ENCODE measurements around the gene ANKLE1. TPM values are rescaled to one million over a fixed set of nuclear protein-coding genes. Genes with fewer than 3 reads are reported as not detected.

ANKLE1 gene
- total RNA-seq, 2 donors from 2014 or later = 4.6 to 9.9 TPM

- H3K27ac Mint-ChIP-seq = peak within 1 kb of the TSS; percentile 74
- Histone ChIP-seq H3K4me1 (ENCODE audit: control insufficient read depth, insufficient read depth, low read length) (peaks cover 7% of the 10 kb centered on the region), H3K9me3 (ENCODE audit: control insufficient read depth, low read length) (no peaks in the 10 kb centered on the region), H3K27me3 (ENCODE audit: control insufficient read depth, insufficient read depth, low read length, poor library complexity, severe bottlenecking) (no peaks in the 10 kb centered on the region), H3K27ac (ENCODE audit: low read depth, low read length) (peak within 1 kb of the TSS; percentile 81), H3K9ac (ENCODE audit: extremely low read depth, low read length, poor library complexity, severe bottlenecking) (peak within 1 kb of the TSS; percentile 66), H3K36me3 (ENCODE audit: control insufficient read depth, insufficient read depth, low read length) (peaks cover 10% of the 10 kb centered on the region), H3K4me3 (ENCODE audit: low read length) (peak within 1 kb of the TSS; percentile 85)
- peaks cover 3% of the 10 kb centered on the region for H3K4me1 Mint-ChIP-seq
- peaks cover 18% of the 10 kb centered on the region for H3K27me3 Mint-ChIP-seq (ENCODE audit: insufficient read depth)
- peaks cover 31% of the 10 kb centered on the region for H3K36me3 Mint-ChIP-seq (ENCODE audit: low read depth)
- DNase-seq = peak; percentile 99
- no peaks in the 10 kb centered on the region for H3K9me3 Mint-ChIP-seq
- WGBS, 2 experiments (ENCODE audit: insufficient coverage in 1 of 2, insufficient read length in 1 of 2) = 6 to 7% methylated on average over 59 to 86 of the region's 86 CpGs
- peak within 1 kb of the TSS; percentile 62 for H3K4me3 Mint-ChIP-seq
- no peak for TF ChIP-seq CTCF (conservative IDR thresholded peaks at IDR 0.05)
Observed at GRCh38 chr19:17334414-17335409, 53.0 kb downstream of the ANKLE1 start, which contains the start of gene ANO8. ANO8 (minus strand) TSS chr19:17334855; CDS start chr19:17334670, 185 bp downstream.

GRCh38 chr19:17335575-17335974, 53.9 kb downstream of the ANKLE1 start:
- TF ChIP-seq CTCF (conservative IDR thresholded peaks at IDR 0.05) = no peak
- no peaks in the 10 kb centered on the region for H3K27me3 ChIP-seq (ENCODE audit: control insufficient read depth, insufficient read depth, low read length, poor library complexity, severe bottlenecking)
- 88 to 92% methylated on average over 7 to 10 of the region's 10 CpGs for WGBS, 2 experiments (ENCODE audit: insufficient coverage in 1 of 2, insufficient read length in 1 of 2)
- peak; percentile 38 for DNase-seq
- no peak overlapping the region for H3K4me3 ChIP-seq (ENCODE audit: low read length)
- H3K27ac Mint-ChIP-seq = no peak overlapping the region
- H3K36me3 ChIP-seq (ENCODE audit: control insufficient read depth, insufficient read depth, low read length) = peaks cover 10% of the 10 kb centered on the region
- H3K27me3 Mint-ChIP-seq (ENCODE audit: insufficient read depth) = peaks cover 9% of the 10 kb centered on the region
- peaks cover 7% of the 10 kb centered on the region for H3K4me1 ChIP-seq (ENCODE audit: control insufficient read depth, insufficient read depth, low read length)
- peak overlapping the region; percentile 62 for H3K4me3 Mint-ChIP-seq
- peaks cover 3% of the 10 kb centered on the region for H3K4me1 Mint-ChIP-seq
- H3K36me3 Mint-ChIP-seq (ENCODE audit: low read depth) = peaks cover 29% of the 10 kb centered on the region
- no peak overlapping the region for H3K9ac ChIP-seq (ENCODE audit: extremely low read depth, low read length, poor library complexity, severe bottlenecking)
- no peaks in the 10 kb centered on the region for H3K9me3 ChIP-seq (ENCODE audit: control insufficient read depth, low read length)
- H3K27ac ChIP-seq (ENCODE audit: low read depth, low read length) = no peak overlapping the region
- no peaks in the 10 kb centered on the region for H3K9me3 Mint-ChIP-seq

Other genes starting within 250 kb of the ANKLE1 start
- gene HAUS8, start 206.4 kb upstream of the ANKLE1 start, total RNA-seq = 10 to 100 TPM; 19.4 to 19.9 TPM
- gene MYO9B, start 206.1 kb upstream of the ANKLE1 start, total RNA-seq = 10 to 100 TPM; 79.4 to 96.8 TPM
- 10 to 100 TPM; 17.4 to 18.4 TPM for gene USE1, start 66.5 kb upstream of the ANKLE1 start, total RNA-seq
- 10 to 100 TPM; 23.1 to 29.1 TPM for gene OCEL1, start 55.7 kb upstream of the ANKLE1 start, total RNA-seq
- gene NR2F6, start 36.0 kb upstream of the ANKLE1 start, total RNA-seq = 100 to 1,000 TPM; 103 to 107 TPM
- gene USHBP1, start 17.2 kb upstream of the ANKLE1 start, total RNA-seq = 1 to 10 TPM; 3.8 to 6.2 TPM
- gene BABAM1, start 14.5 kb upstream of the ANKLE1 start, total RNA-seq = 100 to 1,000 TPM; 136 to 151 TPM
- gene ABHD8, start 21.5 kb downstream of the ANKLE1 start, total RNA-seq = 10 to 100 TPM; 11.6 to 21.1 TPM
- gene MRPL34, start 24.0 kb downstream of the ANKLE1 start, total RNA-seq = 10 to 100 TPM; 58.1 to 62.2 TPM
- gene DDA1, start 27.7 kb downstream of the ANKLE1 start, total RNA-seq = 10 to 100 TPM; 36.9 to 42.3 TPM
- 10 to 100 TPM; 27.5 to 29.5 TPM for gene ANO8, start 53.0 kb downstream of the ANKLE1 start, total RNA-seq
- gene GTPBP3, start 55.7 kb downstream of the ANKLE1 start, total RNA-seq = 10 to 100 TPM; 48.7 to 55.7 TPM
- gene PLVAP, start 95.4 kb downstream of the ANKLE1 start, total RNA-seq = under 1 TPM in 1 of 2 donors, not detected in 1; 0.44 TPM
- gene CCDC194, start 112.3 kb downstream of the ANKLE1 start, total RNA-seq = 1 to 10 TPM; 2.0 to 3.4 TPM
- 100 to 1,000 TPM in 1 of 2 donors, 10 to 100 TPM in 1; 50.8 to 147 TPM for gene BST2, start 123.7 kb downstream of the ANKLE1 start, total RNA-seq
- 10 to 100 TPM; 63.1 to 64.8 TPM for gene MVB12A, start 138.1 kb downstream of the ANKLE1 start, total RNA-seq
- gene TMEM221, start 166.8 kb downstream of the ANKLE1 start, total RNA-seq = 1 to 10 TPM; 3.5 to 4.8 TPM
- not detected for gene NXNL1, start 179.0 kb downstream of the ANKLE1 start, total RNA-seq
- 10 to 100 TPM; 11.8 to 16.9 TPM for gene SLC27A1, start 188.6 kb downstream of the ANKLE1 start, total RNA-seq
- gene PGLS, start 229.7 kb downstream of the ANKLE1 start, total RNA-seq = 100 to 1,000 TPM; 121 to 132 TPM